ENCODE measurements around the gene USP12.

The USP12 gene

DNA sequence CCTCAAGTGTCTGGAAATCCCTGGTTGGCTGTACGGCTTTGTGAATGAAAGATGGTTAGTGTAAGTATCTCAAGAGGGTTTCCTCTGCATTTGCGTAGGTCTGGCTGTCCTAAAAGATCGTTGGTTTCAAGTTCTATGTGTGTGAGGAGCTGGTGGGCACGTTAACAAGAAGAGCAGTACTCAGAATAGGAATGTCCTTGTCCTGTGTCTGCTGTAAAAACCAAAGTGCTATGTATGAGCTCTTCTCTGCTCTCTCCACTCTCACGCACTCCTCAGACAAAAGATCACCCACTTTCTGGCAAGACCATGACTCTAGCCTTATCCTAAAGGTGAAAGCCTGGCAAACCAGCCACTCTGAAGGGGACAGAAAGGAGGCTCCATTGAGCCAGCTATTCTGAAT, 39.1 kb downstream of the USP12 start:
- no peaks in the 10 kb centered on the region for H3K36me3 ChIP-seq
- DNase-seq, result no peak
- H3K4me3 ChIP-seq (ENCODE audit: low read depth, low read length), result no peak overlapping the region
- no peaks in the 10 kb centered on the region for H3K9me3 ChIP-seq (ENCODE audit: severe bottlenecking)
- H3K27ac ChIP-seq, result no peak overlapping the region
- H3K27me3 ChIP-seq (ENCODE audit: insufficient read depth, low read depth, severe bottlenecking), result no peaks in the 10 kb centered on the region
- TF ChIP-seq, protein P1, sequence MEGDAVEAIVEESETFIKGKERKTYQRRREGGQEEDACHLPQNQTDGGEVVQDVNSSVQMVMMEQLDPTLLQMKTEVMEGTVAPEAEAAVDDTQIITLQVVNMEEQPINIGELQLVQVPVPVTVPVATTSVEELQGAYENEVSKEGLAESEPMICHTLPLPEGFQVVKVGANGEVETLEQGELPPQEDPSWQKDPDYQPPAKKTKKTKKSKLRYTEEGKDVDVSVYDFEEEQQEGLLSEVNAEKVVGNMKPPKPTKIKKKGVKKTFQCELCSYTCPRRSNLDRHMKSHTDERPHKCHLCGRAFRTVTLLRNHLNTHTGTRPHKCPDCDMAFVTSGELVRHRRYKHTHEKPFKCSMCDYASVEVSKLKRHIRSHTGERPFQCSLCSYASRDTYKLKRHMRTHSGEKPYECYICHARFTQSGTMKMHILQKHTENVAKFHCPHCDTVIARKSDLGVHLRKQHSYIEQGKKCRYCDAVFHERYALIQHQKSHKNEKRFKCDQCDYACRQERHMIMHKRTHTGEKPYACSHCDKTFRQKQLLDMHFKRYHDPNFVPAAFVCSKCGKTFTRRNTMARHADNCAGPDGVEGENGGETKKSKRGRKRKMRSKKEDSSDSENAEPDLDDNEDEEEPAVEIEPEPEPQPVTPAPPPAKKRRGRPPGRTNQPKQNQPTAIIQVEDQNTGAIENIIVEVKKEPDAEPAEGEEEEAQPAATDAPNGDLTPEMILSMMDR (IDR thresholded peaks at IDR 0.05; ENCODE audit: low read depth, low read length), result no peak

DNA sequence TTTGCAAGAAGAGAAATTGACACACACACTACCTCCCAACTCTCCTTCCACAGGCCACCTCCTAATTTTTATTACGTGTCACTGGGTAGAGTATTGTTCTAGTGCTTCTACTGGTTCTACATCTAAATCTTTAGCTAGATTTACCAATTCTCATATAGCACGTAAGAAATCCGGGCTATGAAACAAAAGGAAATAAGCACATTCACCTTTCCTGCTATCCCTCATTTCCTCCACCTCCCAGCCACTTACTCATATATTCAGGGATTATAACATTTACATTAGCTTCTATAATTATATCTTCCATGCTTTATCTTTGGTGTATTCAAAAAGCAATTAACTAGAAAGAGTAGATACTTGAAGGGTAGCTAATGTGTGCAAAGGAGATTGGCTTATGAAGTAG, 39.7 kb downstream of the USP12 start:
- Histone ChIP-seq H3K27ac (no peak overlapping the region), H3K36me3 (no peaks in the 10 kb centered on the region), H3K9me3 (ENCODE audit: severe bottlenecking) (no peaks in the 10 kb centered on the region), H3K27me3 (ENCODE audit: insufficient read depth, low read depth, severe bottlenecking) (no peaks in the 10 kb centered on the region), H3K4me3 (ENCODE audit: low read depth, low read length) (no peak overlapping the region)
- no peak for DNase-seq
- TF ChIP-seq, protein P1 (IDR thresholded peaks at IDR 0.05; ENCODE audit: low read depth, low read length), result no peak

DNA sequence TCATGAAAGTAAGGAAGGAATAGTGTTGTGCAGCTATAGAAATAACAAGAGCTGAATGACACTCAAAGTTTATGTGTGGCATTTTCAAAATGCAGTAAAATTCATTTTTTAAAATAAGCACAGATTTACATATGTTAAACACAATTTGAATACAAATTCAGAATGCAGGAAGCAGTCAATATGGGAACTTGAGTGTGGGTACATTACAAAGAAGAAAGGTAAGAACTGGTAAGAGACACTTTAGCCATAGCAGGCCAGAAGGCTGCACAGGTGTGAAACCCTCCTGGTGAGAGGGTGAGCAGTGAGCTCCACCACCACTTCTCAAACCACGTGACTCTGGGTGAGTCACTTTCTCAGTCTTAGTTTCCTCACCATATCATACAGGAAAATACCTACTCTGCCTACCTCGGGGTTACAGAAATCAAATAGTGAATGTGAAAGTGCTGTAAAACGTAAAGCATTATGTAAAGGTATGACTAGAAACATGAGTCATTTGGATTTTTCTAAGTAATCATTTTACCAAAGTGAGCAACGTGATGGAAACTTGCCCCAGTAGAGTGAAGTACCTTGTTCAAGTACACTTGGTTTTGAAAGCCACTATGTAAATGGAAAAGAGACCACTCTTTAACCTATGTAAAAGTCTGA, 40.5 kb downstream of the USP12 start:
- Histone ChIP-seq H3K36me3 (no peaks in the 10 kb centered on the region), H3K4me3 (ENCODE audit: low read depth, low read length) (no peak overlapping the region), H3K27ac (no peak overlapping the region), H3K9me3 (ENCODE audit: severe bottlenecking) (no peaks in the 10 kb centered on the region), H3K27me3 (ENCODE audit: insufficient read depth, low read depth, severe bottlenecking) (no peaks in the 10 kb centered on the region)
- DNase-seq, result no peak
- TF ChIP-seq, protein P1 (IDR thresholded peaks at IDR 0.05; ENCODE audit: low read depth, low read length), result no peak

DNA sequence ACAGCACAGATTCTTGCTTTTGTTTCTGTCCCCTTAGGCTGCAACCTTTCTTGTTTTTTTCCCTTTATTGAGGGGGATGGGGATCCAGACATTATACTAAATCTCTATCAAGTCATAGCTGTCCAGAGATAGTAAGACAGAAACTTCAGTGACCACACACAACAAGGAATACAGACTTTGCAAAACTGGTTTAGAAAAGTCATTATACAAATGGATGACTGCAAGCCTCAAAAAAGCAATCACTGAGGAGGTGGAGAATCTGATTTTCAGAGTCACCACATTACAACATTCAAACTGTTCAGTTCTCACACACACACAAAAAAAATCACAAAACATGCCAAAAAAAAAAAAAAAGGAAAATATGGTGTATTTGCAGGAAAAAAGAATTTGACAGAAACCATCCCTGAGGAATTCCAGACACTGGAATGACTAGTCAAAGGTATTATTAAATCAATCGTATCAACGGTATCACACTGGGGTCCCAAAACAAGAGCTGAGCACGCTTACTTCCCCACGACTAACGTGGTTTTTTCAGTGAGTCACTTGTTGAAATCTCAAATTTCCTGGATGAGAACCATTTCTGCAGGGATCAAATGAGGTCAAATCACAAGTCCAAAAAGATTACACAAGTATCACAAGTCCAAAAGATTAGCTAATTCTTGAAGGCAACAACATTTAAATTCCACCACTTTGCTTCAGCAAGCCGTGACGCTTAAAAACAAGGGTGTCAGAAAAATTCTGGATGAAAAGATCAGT, 41.2 kb downstream of the USP12 start:
- no peaks in the 10 kb centered on the region for H3K27me3 ChIP-seq (ENCODE audit: insufficient read depth, low read depth, severe bottlenecking)
- no peak for DNase-seq
- H3K36me3 ChIP-seq, result no peaks in the 10 kb centered on the region
- TF ChIP-seq, protein P1 (IDR thresholded peaks at IDR 0.05; ENCODE audit: low read depth, low read length), result no peak
- no peak overlapping the region for H3K4me3 ChIP-seq (ENCODE audit: low read depth, low read length)
- no peaks in the 10 kb centered on the region for H3K9me3 ChIP-seq (ENCODE audit: severe bottlenecking)
- no peak overlapping the region for H3K27ac ChIP-seq

DNA sequence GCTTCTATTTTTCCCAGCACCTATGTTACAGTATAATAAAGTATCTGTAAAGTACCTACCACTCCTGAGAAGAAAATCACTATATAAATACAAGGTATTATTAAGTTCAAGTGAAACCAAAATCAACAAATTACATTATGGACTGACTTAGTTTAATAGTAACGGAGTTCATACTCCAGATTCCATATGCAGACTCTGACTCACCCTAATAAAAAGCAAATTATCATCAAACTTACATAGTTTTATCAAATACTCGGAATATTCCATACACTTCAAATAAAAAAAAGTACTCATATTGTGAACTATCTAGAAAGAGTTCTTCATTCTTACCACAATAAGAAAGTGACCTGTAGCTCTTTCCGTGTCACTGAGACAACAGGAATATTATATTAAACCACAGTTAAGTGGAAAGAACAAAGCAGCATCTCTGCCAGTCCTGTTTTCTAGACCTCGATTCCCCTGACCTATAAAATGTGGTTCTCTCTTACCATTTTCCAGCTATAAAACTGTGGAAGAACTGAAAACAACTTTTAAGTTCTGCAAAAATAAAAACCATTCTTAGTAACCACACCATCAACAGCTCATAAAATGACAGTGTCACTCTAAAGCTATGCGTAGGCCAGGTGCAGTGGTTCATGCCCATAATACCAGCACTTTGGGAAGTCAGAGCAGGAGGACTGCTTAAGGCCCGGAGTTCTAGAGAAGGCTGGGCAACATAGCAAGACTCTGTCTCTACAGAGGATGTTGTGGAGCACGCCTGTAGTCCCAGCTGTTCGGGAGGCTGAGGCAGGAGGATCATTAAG, 42.6 kb downstream of the USP12 start:
- DNase-seq, result no peak
- Histone ChIP-seq H3K27me3 (ENCODE audit: insufficient read depth, low read depth, severe bottlenecking) (no peaks in the 10 kb centered on the region), H3K27ac (no peak overlapping the region), H3K4me3 (ENCODE audit: low read depth, low read length) (no peak overlapping the region), H3K9me3 (ENCODE audit: severe bottlenecking) (no peaks in the 10 kb centered on the region), H3K36me3 (no peaks in the 10 kb centered on the region)
- TF ChIP-seq, protein P1 (IDR thresholded peaks at IDR 0.05; ENCODE audit: low read depth, low read length), result no peak
